Measurements from ENCODE around the gene MSANTD1.

MSANTD1 gene

DNA sequence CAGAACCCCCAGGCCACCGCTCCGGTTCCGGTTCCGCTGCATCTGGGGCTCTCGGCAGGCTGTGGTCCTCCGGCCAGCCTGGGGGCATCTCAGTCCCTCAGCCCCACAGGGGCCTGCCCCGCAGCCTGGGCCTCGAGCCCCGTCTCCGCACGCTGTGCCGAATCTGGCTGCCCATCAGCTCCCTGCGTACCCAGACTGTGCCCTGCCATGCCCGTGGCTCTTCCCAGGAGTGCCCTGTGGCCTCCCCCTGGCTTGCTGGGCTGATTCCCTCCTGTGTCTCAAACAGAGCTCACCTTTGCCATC is 830 bp upstream of the MSANTD1 start:
- H3K4me3 ChIP-seq (ENCODE audit: low read length in 2 of 2) = no peak overlapping the region
- H3K27ac ChIP-seq (ENCODE audit: low read length) = no peak overlapping the region
- no peak overlapping the region for H3K9ac ChIP-seq (ENCODE audit: low read length in 2 of 2)
- no peaks in the 10 kb centered on the region for H3K9me3 ChIP-seq (ENCODE audit: control insufficient read depth in 2 of 2, low read length in 2 of 2)
- no peaks in the 10 kb centered on the region for H3K36me3 ChIP-seq (ENCODE audit: control insufficient read depth in 2 of 2, insufficient read depth in 2 of 2, low read length in 2 of 2)
- no peaks in the 10 kb centered on the region for H3K27me3 ChIP-seq (ENCODE audit: control insufficient read depth in 1 of 2, insufficient read depth in 2 of 2, low read length in 2 of 2)
- peaks cover 15% of the 10 kb centered on the region for H3K4me1 ChIP-seq (ENCODE audit: control insufficient read depth, insufficient read depth, low read length)

DNA sequence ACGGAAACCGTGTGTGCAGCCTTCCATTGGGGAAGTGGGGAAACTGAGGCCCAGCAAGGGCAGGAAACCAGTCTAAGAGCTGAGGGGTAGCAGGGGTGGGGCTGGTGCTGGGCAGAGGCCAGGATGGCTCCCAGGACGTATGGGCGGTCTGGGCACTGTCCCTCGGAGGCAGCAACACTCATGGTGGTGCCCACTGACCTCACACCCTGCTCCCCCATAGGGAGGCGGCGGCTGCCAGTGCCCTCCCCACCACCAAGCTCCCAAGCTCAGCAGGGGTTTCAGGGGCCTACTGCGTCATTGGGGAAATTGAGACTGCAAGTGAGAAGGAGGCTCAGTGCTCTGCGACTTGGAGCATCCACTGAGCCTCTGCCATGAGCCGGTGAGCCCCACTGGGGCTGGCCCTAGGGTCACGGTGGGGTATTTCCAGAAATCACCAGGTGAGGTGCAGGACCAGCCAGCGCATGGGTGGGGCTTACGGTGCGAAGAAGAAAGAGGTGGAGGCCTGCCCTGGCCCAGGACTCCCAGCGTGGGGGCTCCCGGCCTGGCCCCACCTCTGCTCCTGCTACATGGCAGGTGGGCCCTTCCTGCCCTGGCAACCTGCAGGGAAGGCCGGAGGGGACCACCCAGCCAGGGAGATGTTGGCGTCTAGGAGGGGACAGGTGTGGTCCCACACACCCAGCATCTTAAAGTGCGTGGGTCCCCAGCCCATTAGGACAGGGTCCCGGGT is 915 bp downstream of the MSANTD1 start:
- H3K27me3 ChIP-seq (ENCODE audit: control insufficient read depth in 1 of 2, insufficient read depth in 2 of 2, low read length in 2 of 2) = no peaks in the 10 kb centered on the region

DNA sequence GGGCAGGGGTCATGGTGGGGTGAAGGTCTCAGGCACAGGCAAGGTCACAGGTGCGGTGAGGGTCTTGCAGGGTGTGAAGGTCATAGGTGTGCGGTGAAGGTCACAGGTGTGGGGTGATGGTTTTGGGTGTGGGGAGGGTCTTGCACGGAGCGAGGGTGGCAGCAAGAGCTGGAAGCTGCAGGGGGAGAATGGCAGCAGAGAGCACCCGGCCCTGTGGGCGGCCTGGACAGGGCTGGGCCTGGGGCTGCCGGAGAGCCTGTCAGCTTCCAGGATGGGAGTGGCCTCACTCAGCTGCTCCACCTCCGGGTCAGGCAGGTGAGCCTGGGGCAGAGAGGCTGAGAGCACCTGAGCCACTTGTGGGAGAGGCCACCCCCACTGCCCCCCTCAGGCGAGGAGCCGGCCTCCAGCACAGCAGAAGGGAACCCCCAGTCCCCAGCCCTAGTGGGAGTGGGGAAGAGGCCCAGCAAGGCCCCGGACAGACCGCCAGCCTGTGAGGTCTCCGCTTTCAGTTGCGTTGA is 1.5 kb downstream of the MSANTD1 start:
- no peaks in the 10 kb centered on the region for H3K36me3 ChIP-seq (ENCODE audit: control insufficient read depth in 2 of 2, insufficient read depth in 2 of 2, low read length in 2 of 2)
- no peak overlapping the region for H3K27ac ChIP-seq (ENCODE audit: low read length)
- no peak overlapping the region for H3K9ac ChIP-seq (ENCODE audit: low read length in 2 of 2)
- H3K9me3 ChIP-seq (ENCODE audit: control insufficient read depth in 2 of 2, low read length in 2 of 2) = no peaks in the 10 kb centered on the region
- peaks cover 13% of the 10 kb centered on the region for H3K4me1 ChIP-seq (ENCODE audit: control insufficient read depth, insufficient read depth, low read length)
- H3K4me3 ChIP-seq (ENCODE audit: low read length in 2 of 2) = no peak overlapping the region
- no peaks in the 10 kb centered on the region for H3K27me3 ChIP-seq (ENCODE audit: control insufficient read depth in 1 of 2, insufficient read depth in 2 of 2, low read length in 2 of 2)

More for the DNA sequence above, 915 bp downstream of the MSANTD1 start:
- Histone ChIP-seq H3K4me3 (ENCODE audit: low read length in 2 of 2) (no peak overlapping the region), H3K9ac (ENCODE audit: low read length in 2 of 2) (no peak overlapping the region), H3K36me3 (ENCODE audit: control insufficient read depth in 2 of 2, insufficient read depth in 2 of 2, low read length in 2 of 2) (no peaks in the 10 kb centered on the region), H3K27ac (ENCODE audit: low read length) (no peak overlapping the region), H3K4me1 (ENCODE audit: control insufficient read depth, insufficient read depth, low read length) (peaks cover 13% of the 10 kb centered on the region), H3K9me3 (ENCODE audit: control insufficient read depth in 2 of 2, low read length in 2 of 2) (no peaks in the 10 kb centered on the region)

DNA sequence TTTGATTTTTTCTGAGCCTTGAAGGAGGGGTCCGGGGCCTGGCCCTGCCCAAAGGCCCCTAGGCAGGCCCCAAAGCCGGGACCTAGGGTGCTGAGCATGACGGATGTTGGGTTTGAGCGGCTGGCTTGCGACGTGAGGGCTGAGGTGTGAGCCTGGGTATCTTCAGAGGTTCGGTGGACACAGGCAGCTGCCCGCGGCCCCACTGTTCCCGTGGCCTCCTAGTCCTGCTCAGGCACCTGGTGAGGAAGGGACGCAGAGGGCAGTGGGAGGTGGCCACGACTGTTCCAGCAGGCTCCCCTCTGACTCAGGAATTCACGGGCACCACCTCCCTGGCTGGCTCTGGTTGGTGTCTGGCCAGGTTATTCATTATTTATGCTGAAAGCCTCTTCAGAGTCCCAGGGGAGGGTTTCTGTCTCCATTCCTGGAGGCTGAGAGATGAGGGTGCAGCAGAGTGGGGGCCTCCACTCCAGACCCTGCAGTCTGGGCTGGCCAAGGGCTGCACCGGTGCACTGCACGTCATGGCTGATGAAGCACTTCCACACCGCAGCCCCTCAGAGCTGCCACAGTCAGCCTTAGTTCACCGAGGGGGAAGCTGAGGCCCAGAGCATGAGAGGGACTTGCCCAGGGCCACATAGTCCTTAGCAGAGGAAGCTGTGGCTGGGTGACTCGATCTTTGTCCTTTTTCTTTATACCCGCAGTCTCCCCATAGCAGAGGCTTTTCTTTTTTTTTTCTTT is 2.2 kb downstream of the MSANTD1 start:
- Histone ChIP-seq H3K4me3 (ENCODE audit: low read length in 2 of 2) (no peak overlapping the region), H3K36me3 (ENCODE audit: control insufficient read depth in 2 of 2, insufficient read depth in 2 of 2, low read length in 2 of 2) (peaks cover 0 to under 1% of the 10 kb centered on the region in 2 donors), H3K27me3 (ENCODE audit: control insufficient read depth in 1 of 2, insufficient read depth in 2 of 2, low read length in 2 of 2) (no peaks in the 10 kb centered on the region), H3K4me1 (ENCODE audit: control insufficient read depth, insufficient read depth, low read length) (peaks cover 13% of the 10 kb centered on the region), H3K9me3 (ENCODE audit: control insufficient read depth in 2 of 2, low read length in 2 of 2) (no peaks in the 10 kb centered on the region), H3K27ac (ENCODE audit: low read length) (no peak overlapping the region), H3K9ac (ENCODE audit: low read length in 2 of 2) (no peak overlapping the region)

DNA sequence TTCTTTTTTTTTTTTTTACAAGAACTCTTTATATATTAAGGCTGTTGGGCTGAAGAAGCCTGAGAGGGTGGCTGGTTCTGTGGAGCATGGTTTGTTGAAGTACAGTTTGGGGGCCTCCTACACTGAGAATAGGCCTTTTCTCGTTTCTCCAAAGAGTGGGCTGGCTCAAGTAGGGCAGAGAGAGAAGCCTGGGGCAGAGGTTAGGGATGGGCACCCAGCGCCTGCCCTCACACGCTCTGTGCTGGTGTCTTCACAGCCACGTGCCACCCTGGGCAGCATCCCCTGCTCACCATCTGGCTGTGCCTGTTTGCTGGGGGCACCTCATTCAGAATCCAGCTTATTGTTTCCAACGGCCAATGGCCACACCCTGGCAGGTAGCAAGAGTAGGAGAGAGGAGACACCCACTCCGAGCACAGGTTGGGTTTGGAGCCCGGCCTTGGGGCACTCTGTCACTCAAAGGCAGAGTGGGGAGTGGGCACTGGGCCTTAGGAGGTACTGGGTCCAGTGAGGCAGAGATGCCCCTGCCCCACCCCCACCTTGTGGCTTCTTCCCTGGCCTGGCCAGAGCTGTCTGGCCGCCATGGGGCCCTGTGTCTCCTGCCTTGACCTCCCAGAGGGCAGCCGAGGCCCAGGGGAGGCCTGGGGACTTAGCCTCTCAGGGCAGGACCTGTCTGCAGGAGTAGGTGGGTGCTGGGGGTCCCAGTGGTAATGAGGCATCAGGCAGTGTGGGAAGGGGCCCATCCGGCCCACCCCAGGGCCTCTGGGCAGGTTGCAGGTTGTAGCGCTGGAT is 2.9 kb downstream of the MSANTD1 start:
- Histone ChIP-seq H3K9me3 (ENCODE audit: control insufficient read depth in 2 of 2, low read length in 2 of 2) (no peaks in the 10 kb centered on the region), H3K27ac (ENCODE audit: low read length) (no peak overlapping the region), H3K9ac (ENCODE audit: low read length in 2 of 2) (no peak overlapping the region), H3K36me3 (ENCODE audit: control insufficient read depth in 2 of 2, insufficient read depth in 2 of 2, low read length in 2 of 2) (peaks cover 0 to 4% of the 10 kb centered on the region in 2 donors), H3K27me3 (ENCODE audit: control insufficient read depth in 1 of 2, insufficient read depth in 2 of 2, low read length in 2 of 2) (no peaks in the 10 kb centered on the region), H3K4me1 (ENCODE audit: control insufficient read depth, insufficient read depth, low read length) (peaks cover 7% of the 10 kb centered on the region), H3K4me3 (ENCODE audit: low read length in 2 of 2) (no peak overlapping the region)

DNA sequence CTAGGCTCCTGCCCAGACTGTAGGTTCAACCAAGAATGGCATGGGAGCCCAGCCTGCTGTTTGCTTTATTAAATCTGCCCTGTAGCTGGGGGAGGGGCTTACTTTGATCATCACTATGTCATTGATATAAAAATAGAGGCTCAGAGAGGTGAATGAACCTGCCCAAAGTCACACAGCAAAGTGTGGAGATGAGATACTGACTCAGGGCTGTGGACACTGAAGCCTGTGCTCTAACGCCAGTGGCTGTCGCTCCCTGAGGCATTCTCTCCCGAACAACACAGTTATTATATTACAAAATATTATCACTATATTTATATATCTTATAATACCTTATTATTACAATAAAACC is 3.5 kb downstream of the MSANTD1 start:
- H3K9me3 ChIP-seq (ENCODE audit: control insufficient read depth in 2 of 2, low read length in 2 of 2) = no peaks in the 10 kb centered on the region
- peaks cover 7% of the 10 kb centered on the region for H3K4me1 ChIP-seq (ENCODE audit: control insufficient read depth, insufficient read depth, low read length)
- peaks cover 0 to 4% of the 10 kb centered on the region in 2 donors for H3K36me3 ChIP-seq (ENCODE audit: control insufficient read depth in 2 of 2, insufficient read depth in 2 of 2, low read length in 2 of 2)
- no peak overlapping the region for H3K27ac ChIP-seq (ENCODE audit: low read length)
- H3K4me3 ChIP-seq (ENCODE audit: low read length in 2 of 2) = no peak overlapping the region
- H3K9ac ChIP-seq (ENCODE audit: low read length in 2 of 2) = no peak overlapping the region
- no peaks in the 10 kb centered on the region for H3K27me3 ChIP-seq (ENCODE audit: control insufficient read depth in 1 of 2, insufficient read depth in 2 of 2, low read length in 2 of 2)

DNA sequence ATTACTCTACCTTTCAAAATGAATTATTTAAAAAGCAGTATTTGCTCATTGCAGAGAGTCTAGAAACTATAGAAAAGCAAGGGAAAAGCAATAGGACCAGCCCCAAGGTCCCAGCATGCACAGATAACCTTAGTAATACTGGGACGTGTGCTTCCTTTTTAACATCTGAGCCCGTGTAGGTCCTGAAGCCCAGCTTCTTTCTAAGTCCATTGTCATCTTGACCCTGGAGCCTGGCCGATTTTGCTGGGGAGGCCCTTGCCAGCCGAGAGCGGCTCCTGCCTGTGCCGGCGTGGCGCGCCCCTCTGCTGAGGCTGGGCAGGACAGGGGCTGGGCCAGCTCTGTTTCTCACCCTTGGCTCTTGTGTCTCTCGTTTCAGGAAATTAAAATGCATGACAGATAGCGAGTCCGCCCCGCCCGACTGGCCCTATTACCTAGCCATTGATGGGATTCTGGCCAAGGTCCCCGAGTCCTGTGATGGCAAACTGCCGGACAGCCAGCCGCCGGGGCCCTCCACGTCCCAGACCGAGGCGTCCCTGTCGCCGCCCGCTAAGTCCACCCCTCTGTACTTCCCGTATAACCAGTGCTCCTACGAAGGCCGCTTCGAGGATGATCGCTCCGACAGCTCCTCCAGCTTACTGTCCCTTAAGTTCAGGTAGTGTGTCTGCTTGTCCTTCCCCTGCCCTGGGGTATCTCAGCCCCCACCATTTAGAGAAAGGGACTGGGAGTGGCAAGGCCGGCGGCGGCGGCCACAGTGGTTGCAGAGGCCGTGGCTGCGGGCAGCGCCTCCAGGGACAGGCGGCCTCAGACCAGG is 4.1 kb downstream of the MSANTD1 start:
- H3K27me3 ChIP-seq (ENCODE audit: control insufficient read depth in 1 of 2, insufficient read depth in 2 of 2, low read length in 2 of 2) = no peaks in the 10 kb centered on the region
- H3K9ac ChIP-seq (ENCODE audit: low read length in 2 of 2) = no peak overlapping the region
- peaks cover 7% of the 10 kb centered on the region for H3K4me1 ChIP-seq (ENCODE audit: control insufficient read depth, insufficient read depth, low read length)
- peaks cover 0 to 4% of the 10 kb centered on the region in 2 donors for H3K36me3 ChIP-seq (ENCODE audit: control insufficient read depth in 2 of 2, insufficient read depth in 2 of 2, low read length in 2 of 2)
- H3K4me3 ChIP-seq (ENCODE audit: low read length in 2 of 2) = no peak overlapping the region
- H3K9me3 ChIP-seq (ENCODE audit: control insufficient read depth in 2 of 2, low read length in 2 of 2) = no peaks in the 10 kb centered on the region
- no peak overlapping the region for H3K27ac ChIP-seq (ENCODE audit: low read length)

DNA sequence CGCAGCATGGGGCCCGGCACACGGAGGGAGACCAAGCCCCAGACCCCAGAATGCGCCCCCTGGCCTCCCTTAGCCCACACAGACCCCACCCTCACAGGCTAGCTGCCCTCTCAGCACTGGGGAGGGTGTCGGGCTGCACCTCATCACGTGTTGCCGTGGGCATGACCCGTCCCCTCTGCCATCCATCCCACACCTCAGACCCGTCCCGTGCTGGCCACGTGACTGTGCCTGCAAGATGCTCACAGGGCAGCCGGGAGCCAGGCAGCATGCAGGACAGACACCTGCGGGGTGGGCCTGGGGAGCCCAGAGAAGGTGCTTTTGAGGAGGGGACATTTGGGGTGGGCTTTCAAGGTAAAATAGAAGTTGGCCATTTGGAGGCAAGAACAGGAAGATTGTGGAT is 4.8 kb downstream of the MSANTD1 start:
- Histone ChIP-seq H3K4me3 (ENCODE audit: low read length in 2 of 2) (no peak overlapping the region), H3K27ac (ENCODE audit: low read length) (no peak overlapping the region), H3K4me1 (ENCODE audit: control insufficient read depth, insufficient read depth, low read length) (peaks cover 7% of the 10 kb centered on the region), H3K27me3 (ENCODE audit: control insufficient read depth in 1 of 2, insufficient read depth in 2 of 2, low read length in 2 of 2) (no peaks in the 10 kb centered on the region), H3K9ac (ENCODE audit: low read length in 2 of 2) (no peak overlapping the region), H3K9me3 (ENCODE audit: control insufficient read depth in 2 of 2, low read length in 2 of 2) (no peaks in the 10 kb centered on the region), H3K36me3 (ENCODE audit: control insufficient read depth in 2 of 2, insufficient read depth in 2 of 2, low read length in 2 of 2) (peaks cover 0 to 4% of the 10 kb centered on the region in 2 donors)

DNA sequence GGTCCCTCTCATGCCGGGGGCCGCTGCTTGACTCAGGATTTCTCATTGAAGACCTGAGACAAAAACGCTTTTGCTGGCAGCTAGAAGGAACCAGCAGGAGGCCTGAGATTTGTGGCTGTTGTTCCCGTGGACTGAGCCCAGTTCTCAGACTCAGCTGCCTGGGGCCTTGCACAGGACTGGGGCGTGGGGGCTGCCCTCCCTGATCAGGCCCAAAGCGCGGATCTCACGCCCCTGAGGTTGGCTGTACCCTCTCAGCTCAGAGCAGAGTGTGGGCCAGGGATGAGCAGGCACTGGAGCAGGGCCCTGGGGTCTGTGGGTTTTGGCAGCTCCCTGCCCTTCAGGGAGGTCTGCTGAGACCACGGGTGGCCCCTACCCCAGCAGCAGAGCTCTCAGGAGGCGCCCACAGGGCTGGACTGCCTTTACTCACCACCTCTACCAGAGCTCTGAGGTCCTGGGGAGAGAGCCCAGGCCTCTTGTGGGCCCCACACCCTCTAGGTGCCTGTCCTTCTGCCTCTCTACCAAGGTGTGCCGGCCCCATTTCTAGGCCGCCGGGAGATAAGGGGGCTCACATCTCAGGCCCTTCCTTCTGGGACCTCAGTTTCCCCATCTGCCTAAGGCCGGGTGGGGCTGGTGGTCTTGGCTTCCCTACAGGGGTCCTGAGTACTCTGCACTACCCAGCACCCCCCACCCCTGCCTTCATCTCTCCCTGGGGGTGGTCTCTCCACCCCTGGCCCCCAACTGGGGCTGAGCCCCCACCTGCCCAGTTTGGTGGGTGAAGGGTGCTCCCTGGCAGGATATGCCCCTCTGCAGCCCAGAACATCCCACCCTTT is 5.6 kb downstream of the MSANTD1 start:
- Histone ChIP-seq H3K36me3 (ENCODE audit: control insufficient read depth in 2 of 2, insufficient read depth in 2 of 2, low read length in 2 of 2) (peaks cover 0 to 4% of the 10 kb centered on the region in 2 donors), H3K4me3 (ENCODE audit: low read length in 2 of 2) (no peak overlapping the region), H3K4me1 (ENCODE audit: control insufficient read depth, insufficient read depth, low read length) (peaks cover 7% of the 10 kb centered on the region), H3K9ac (ENCODE audit: low read length in 2 of 2) (no peak overlapping the region), H3K9me3 (ENCODE audit: control insufficient read depth in 2 of 2, low read length in 2 of 2) (no peaks in the 10 kb centered on the region), H3K27me3 (ENCODE audit: control insufficient read depth in 1 of 2, insufficient read depth in 2 of 2, low read length in 2 of 2) (no peaks in the 10 kb centered on the region), H3K27ac (ENCODE audit: low read length) (no peak overlapping the region)
